ENCODE results near the gene YY1. TPM values are rescaled to one million over a fixed set of nuclear protein-coding genes. Genes with fewer than 3 reads are reported as not detected.

YY1 gene
- total and polyA plus RNA-seq, 4 experiments from 2014 or later, result 8.9 to 90.3 (median 54.5) TPM

DNA sequence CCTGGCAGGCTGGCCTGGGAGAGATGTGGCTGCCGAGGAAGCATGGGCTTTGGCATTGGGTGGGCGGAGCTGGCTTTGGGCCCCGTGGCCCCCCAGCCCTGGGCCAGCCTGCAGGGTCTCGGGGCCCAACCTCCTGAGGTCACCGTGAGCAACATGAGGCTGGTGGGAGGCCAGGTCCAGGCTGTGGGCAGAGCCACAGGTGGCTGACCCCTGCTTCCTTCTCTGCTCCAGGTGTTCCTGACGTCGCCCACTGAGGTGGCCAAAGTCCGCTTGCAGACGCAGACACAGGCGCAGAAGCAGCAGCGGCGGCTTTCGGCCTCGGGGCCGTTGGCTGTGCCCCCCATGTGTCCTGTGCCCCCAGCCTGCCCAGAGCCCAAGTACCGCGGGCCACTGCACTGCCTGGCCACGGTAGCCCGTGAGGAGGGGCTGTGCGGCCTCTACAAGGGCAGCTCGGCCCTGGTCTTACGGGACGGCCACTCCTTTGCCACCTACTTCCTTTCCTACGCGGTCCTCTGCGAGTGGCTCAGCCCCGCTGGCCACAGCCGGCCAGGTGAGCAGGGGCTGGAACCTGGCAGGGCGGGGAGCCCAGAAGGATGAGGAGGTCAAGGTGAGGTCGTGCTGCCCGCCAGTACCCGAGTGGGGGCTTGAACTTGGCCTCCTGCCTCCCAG, 89.7 kb downstream of the YY1 start:
- no peak for DNase-seq
- Mint-ChIP-seq H3K27ac (no peak overlapping the region), H3K9me3 (no peaks in the 10 kb centered on the region), H3K4me3 (no peak overlapping the region), H3K27me3 (no peaks in the 10 kb centered on the region), H3K36me3 (no peaks in the 10 kb centered on the region), H3K4me1 (no peaks in the 10 kb centered on the region)
- Histone ChIP-seq H3K36me3 (ENCODE audit: insufficient read depth, low read length) (no peaks in the 10 kb centered on the region), H3K27me3 (ENCODE audit: insufficient read depth, low read length) (no peaks in the 10 kb centered on the region), H3K9me3 (ENCODE audit: control insufficient read depth in 1 of 2, low read length in 2 of 2) (no peaks in the 10 kb centered on the region), H3K4me1 (ENCODE audit: insufficient read depth, low read length) (no peaks in the 10 kb centered on the region), H3K4me3 (ENCODE audit: low read length in 2 of 2) (no peak overlapping the region), H3K27ac (ENCODE audit: low read depth, low read length) (no peak overlapping the region)
- ChIA-PET POLR2A (ENCODE audit: partially characterized antibody) (no interaction called here), CTCF (ENCODE audit: partially characterized antibody) (no interaction called here)
- intact Hi-C loops (cut with micrococcal nuclease), result no loop called here

DNA sequence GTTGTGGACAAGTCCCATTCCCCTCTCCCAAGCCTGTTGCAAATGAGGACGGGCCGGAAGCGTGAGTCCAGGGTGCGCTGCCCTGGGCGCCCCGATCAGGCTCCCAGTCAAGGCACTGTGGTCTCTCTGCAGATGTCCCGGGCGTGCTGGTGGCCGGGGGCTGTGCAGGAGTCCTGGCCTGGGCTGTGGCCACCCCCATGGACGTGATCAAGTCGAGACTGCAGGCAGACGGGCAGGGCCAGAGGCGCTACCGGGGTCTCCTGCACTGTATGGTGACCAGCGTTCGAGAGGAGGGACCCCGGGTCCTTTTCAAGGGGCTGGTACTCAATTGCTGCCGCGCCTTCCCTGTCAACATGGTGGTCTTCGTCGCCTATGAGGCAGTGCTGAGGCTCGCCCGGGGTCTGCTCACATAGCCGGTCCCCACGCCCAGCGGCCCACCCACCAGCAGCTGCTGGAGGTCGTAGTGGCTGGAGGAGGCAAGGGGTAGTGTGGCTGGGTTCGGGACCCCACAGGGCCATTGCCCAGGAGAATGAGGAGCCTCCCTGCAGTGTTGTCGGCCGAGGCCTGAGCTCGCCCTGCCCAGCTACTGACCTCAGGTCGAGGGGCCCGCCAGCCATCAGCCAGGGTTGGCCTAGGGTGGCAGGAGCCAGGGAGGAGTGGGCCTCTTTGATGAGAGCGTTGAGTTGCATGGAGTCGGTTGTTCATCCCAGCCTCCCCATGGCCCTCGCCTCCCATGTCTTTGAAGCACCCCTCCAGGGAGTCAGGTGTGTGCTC, 90.5 kb downstream of the YY1 start:
- no peaks in the 10 kb centered on the region for H3K27me3 ChIP-seq (ENCODE audit: insufficient read depth, low read length)
- intact Hi-C loops (cut with micrococcal nuclease), result no loop called here
- no peaks in the 10 kb centered on the region for H3K4me1 ChIP-seq (ENCODE audit: insufficient read depth, low read length)
- DNase-seq, result no peak
- no peaks in the 10 kb centered on the region for H3K9me3 ChIP-seq (ENCODE audit: control insufficient read depth in 1 of 2, low read length in 2 of 2)
- ChIA-PET CTCF (ENCODE audit: partially characterized antibody) (no interaction called here), POLR2A (ENCODE audit: partially characterized antibody) (no interaction called here)
- Mint-ChIP-seq H3K27ac (no peak overlapping the region), H3K27me3 (no peaks in the 10 kb centered on the region), H3K36me3 (peaks cover under 1 to 3% of the 10 kb centered on the region in 2 donors), H3K4me1 (no peaks in the 10 kb centered on the region), H3K4me3 (no peak overlapping the region), H3K9me3 (no peaks in the 10 kb centered on the region)
- no peak overlapping the region for H3K27ac ChIP-seq (ENCODE audit: low read depth, low read length)
- no peaks in the 10 kb centered on the region for H3K36me3 ChIP-seq (ENCODE audit: insufficient read depth, low read length)
- no peak overlapping the region for H3K4me3 ChIP-seq (ENCODE audit: low read length in 2 of 2)

DNA sequence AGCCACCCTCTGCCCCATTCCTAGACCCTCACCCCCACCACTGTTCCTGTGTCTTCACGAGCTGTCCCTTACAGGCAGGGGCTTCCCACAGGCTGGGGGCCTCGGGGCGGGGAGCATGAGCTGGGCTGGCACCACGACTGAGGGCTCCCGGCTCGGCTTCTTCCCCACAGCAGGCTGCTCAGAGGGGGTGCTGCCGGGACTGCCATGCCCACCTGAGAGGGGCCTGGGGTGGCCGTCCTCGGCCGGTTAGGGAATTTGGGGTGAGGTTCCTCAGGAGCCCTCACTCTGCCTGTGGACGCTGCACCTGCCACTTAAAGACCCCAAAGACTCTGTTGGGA, 91.0 kb downstream of the YY1 start:
- H3K4me1 Mint-ChIP-seq, result no peaks in the 10 kb centered on the region
- H3K36me3 ChIP-seq (ENCODE audit: insufficient read depth, low read length), result no peaks in the 10 kb centered on the region
- no peak overlapping the region for H3K4me3 Mint-ChIP-seq
- H3K27me3 ChIP-seq (ENCODE audit: insufficient read depth, low read length), result no peaks in the 10 kb centered on the region
- DNase-seq, result no peak
- no peak overlapping the region for H3K4me3 ChIP-seq (ENCODE audit: low read length in 2 of 2)
- no peak overlapping the region for H3K27ac ChIP-seq (ENCODE audit: low read depth, low read length)
- no peaks in the 10 kb centered on the region for H3K27me3 Mint-ChIP-seq
- no peaks in the 10 kb centered on the region for H3K9me3 ChIP-seq (ENCODE audit: control insufficient read depth in 1 of 2, low read length in 2 of 2)
- no peaks in the 10 kb centered on the region for H3K4me1 ChIP-seq (ENCODE audit: insufficient read depth, low read length)
- H3K36me3 Mint-ChIP-seq, result peaks cover 6% of the 10 kb centered on the region in 2 donors
- no peak overlapping the region for H3K27ac Mint-ChIP-seq
- intact Hi-C loops (cut with micrococcal nuclease), result no loop called here
- H3K9me3 Mint-ChIP-seq, result no peaks in the 10 kb centered on the region
- POLR2A ChIA-PET (ENCODE audit: partially characterized antibody), result no interaction called here
- CTCF ChIA-PET (ENCODE audit: partially characterized antibody), result no interaction called here

DNA sequence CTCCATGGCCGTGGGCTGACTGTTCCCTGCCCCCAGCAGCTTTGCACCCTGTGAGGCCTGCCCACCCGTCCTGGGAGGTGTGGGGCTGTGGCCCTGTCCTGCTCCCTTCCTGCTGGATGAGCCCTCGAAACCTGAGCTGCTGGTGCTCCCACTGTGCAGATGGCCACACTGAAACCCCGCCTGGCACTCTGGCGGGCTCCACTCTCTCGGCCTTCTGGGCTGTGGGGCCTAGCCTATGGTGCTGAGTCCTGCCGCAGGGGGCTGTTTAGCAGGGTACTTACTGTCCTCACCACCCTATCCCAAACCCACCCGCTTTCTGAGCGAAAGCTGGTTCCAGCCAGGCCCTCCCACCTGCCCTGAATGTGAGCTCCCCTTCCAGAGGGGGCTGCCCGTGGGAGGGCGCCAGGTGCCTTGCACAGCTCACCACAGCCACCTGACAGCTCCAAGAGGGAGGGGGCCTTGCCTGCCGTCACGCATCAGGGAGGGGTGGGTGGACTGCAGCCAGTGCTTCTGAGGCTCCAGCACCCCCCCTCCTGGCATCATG, 91.5 kb downstream of the YY1 start:
- Histone ChIP-seq H3K36me3 (ENCODE audit: insufficient read depth, low read length) (no peaks in the 10 kb centered on the region), H3K4me3 (ENCODE audit: low read length in 2 of 2) (no peak overlapping the region), H3K4me1 (ENCODE audit: insufficient read depth, low read length) (no peaks in the 10 kb centered on the region), H3K27ac (ENCODE audit: low read depth, low read length) (no peak overlapping the region), H3K9me3 (ENCODE audit: control insufficient read depth in 1 of 2, low read length in 2 of 2) (no peaks in the 10 kb centered on the region), H3K27me3 (ENCODE audit: insufficient read depth, low read length) (no peaks in the 10 kb centered on the region)
- peaks cover 6% of the 10 kb centered on the region in 2 donors for H3K36me3 Mint-ChIP-seq
- H3K27ac Mint-ChIP-seq, result no peak overlapping the region
- no peak overlapping the region for H3K4me3 Mint-ChIP-seq
- no peaks in the 10 kb centered on the region for H3K9me3 Mint-ChIP-seq
- no peak for DNase-seq
- no peaks in the 10 kb centered on the region for H3K4me1 Mint-ChIP-seq
- ChIA-PET CTCF (ENCODE audit: partially characterized antibody) (no interaction called here), POLR2A (ENCODE audit: partially characterized antibody) (no interaction called here)
- no peaks in the 10 kb centered on the region for H3K27me3 Mint-ChIP-seq
- intact Hi-C loops (cut with micrococcal nuclease), result no loop called here

DNA sequence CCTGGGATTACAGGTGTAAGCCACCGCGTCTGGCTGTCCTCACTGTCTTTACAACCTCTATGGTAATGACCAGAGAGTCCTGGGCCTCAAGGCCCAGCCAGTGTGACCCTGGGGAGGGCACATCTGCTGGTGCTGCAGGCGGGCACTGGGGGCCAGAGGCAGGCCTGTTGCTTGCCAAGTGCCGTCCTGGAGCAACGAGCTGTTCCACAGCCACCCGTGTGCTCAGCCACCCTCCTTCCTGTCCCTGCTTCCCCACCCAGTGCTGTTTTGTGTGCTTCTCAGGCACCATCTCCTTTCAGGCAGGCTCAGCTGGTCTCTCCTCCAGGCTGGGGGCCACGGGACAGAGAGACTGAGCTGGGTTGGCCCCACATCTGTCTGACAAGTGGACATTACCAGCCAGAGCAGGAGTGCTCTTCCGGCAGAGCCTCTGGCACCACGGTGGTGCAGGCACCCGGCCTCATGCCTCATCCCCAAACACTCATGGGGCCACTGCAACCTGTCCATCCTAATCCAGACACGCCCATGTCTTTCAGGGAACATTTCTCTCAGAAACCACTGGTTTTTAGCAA, 93.2 kb downstream of the YY1 start:
- H3K27ac ChIP-seq (ENCODE audit: low read depth, low read length), result no peak overlapping the region

More for the DNA sequence above, 93.2 kb downstream of the YY1 start:
- no peaks in the 10 kb centered on the region for H3K9me3 Mint-ChIP-seq
- H3K36me3 Mint-ChIP-seq, result peaks cover 15 to 16% of the 10 kb centered on the region in 2 donors
- no peaks in the 10 kb centered on the region for H3K9me3 ChIP-seq (ENCODE audit: control insufficient read depth in 1 of 2, low read length in 2 of 2)
- no peaks in the 10 kb centered on the region for H3K27me3 ChIP-seq (ENCODE audit: insufficient read depth, low read length)
- no peaks in the 10 kb centered on the region for H3K27me3 Mint-ChIP-seq
- H3K4me3 Mint-ChIP-seq, result no peak overlapping the region
- H3K27ac Mint-ChIP-seq, result no peak overlapping the region
- no peak for DNase-seq
- POLR2A ChIA-PET (ENCODE audit: partially characterized antibody), result no interaction called here
- H3K4me3 ChIP-seq (ENCODE audit: low read length in 2 of 2), result no peak overlapping the region
- H3K36me3 ChIP-seq (ENCODE audit: insufficient read depth, low read length), result peaks cover 2% of the 10 kb centered on the region
- H3K4me1 ChIP-seq (ENCODE audit: insufficient read depth, low read length), result no peaks in the 10 kb centered on the region
- no peaks in the 10 kb centered on the region for H3K4me1 Mint-ChIP-seq
- CTCF ChIA-PET (ENCODE audit: partially characterized antibody), result no interaction called here
- intact Hi-C loops (cut with micrococcal nuclease), result no loop called here

Small RNAs within 50 kb of the gene (microRNA-seq; reads per million reads assigned to microRNA genes)
- gene MIR345 (ENCODE audit: borderline microRNAs expressed, borderline number of aligned reads, borderline replicate concordance) (6.2 reads per million, percentile 29 among the genes with 10 or more reads in this experiment), gene MIR6764 (ENCODE audit: borderline microRNAs expressed, borderline number of aligned reads, borderline replicate concordance) (not detected)

Other genes starting within 250 kb of the YY1 start
- gene EVL, start 173.7 kb upstream of the YY1 start, total RNA-seq, result 1,000 to 10,000 TPM; 1,287 to 1,352 TPM
- gene EVL, start 173.7 kb upstream of the YY1 start, polyA plus RNA-seq, result 100 to 1,000 TPM in 1 of 2 donors, 10 to 100 TPM in 1; 81.8 to 147 TPM
- under 1 TPM in 1 of 2 experiments, not detected in 1; 0.14 TPM for gene DEGS2, start 79.5 kb upstream of the YY1 start, total RNA-seq
- under 1 TPM in 1 of 2 donors, not detected in 1; 0.81 TPM for gene DEGS2, start 79.5 kb upstream of the YY1 start, polyA plus RNA-seq
- gene SLC25A29, start 67.3 kb downstream of the YY1 start, total RNA-seq, result 1 to 10 TPM; 7.9 to 8.1 TPM
- gene SLC25A29, start 67.3 kb downstream of the YY1 start, polyA plus RNA-seq, result 1 to 10 TPM in 1 of 2 donors, under 1 TPM in 1; 0.08 to 1.5 TPM
- not detected for gene SLC25A47, start 84.2 kb downstream of the YY1 start, total RNA-seq
- not detected for gene SLC25A47, start 84.2 kb downstream of the YY1 start, polyA plus RNA-seq
- gene WDR25, start 137.3 kb downstream of the YY1 start, total RNA-seq, result 1 to 10 TPM; 5.7 to 6.5 TPM
- gene WDR25, start 137.3 kb downstream of the YY1 start, polyA plus RNA-seq, result 10 to 100 TPM in 1 of 2 donors, 1 to 10 TPM in 1; 9.2 to 14.4 TPM

Data from CD4-positive, alpha-beta memory T cell (primary cell).